NCI-H2107 treated with DMSO at 0.1 percent for 48 hours (cell line): Measurements from ENCODE around the gene KCNIP3.
"Not testable (repeated sequence)": the region's sequence is repeated elsewhere in the genome, so short reads cannot be mapped to it uniquely, and the experiment has no call there.

Experiments
- DNase-seq: peaks from one replicate; lab custom pipeline; 2025; ENCODE audit not compliant: unreplicated experiment; lab: John Stamatoyannopoulos, UW

KCNIP3 gene

GRCh38 chr2:95346738-95347671 is 49.9 kb downstream of the KCNIP3 start:
- no peak for DNase-seq

- no peak for DNase-seq
These were observed 50.8 kb downstream of the KCNIP3 start for GRCh38 chr2:95347681-95348608.

- DNase-seq, result no peak
These were observed 51.7 kb downstream of the KCNIP3 start for GRCh38 chr2:95348609-95349567.

DNA sequence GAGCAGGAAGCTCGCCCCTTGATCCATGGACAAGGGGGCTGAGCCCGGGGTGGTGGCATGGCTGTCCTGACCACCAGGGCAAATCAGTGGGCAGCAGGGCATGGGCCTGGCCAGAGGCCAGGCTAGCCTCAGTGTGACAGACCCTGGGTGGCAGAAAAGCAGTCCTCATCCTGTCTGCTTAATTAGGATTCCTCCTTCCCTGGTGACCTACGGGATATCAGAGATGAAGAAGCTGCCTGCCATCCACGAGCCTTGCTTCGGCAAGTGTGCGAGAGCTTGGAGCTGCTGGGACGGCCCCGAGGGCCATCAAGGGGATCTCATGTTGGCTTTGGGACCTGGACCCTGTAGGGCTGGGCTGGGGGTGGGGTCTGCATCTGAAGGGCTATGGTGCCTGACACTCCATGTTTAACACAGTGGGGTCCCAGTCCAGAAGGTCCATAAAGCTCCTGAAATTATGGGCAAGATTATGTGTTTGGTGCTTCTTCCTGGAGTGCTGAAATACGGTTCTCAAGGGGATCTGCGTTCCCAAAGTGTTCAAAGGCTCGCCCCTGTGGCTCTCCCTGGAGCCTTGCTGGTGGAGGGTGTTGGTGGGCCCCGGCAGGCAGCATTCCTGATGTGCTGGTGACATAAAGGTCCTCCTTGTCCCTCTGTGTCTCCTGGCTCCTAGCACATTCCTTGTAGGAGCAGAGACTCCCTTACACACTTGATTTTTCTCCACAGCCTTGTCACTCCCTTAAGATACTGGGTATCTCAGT is 52.6 kb downstream of the KCNIP3 start:
- no peak for DNase-seq

GRCh38 chr2:95350368-95350767 is 53.2 kb downstream of the KCNIP3 start:
- no peak for DNase-seq

DNA sequence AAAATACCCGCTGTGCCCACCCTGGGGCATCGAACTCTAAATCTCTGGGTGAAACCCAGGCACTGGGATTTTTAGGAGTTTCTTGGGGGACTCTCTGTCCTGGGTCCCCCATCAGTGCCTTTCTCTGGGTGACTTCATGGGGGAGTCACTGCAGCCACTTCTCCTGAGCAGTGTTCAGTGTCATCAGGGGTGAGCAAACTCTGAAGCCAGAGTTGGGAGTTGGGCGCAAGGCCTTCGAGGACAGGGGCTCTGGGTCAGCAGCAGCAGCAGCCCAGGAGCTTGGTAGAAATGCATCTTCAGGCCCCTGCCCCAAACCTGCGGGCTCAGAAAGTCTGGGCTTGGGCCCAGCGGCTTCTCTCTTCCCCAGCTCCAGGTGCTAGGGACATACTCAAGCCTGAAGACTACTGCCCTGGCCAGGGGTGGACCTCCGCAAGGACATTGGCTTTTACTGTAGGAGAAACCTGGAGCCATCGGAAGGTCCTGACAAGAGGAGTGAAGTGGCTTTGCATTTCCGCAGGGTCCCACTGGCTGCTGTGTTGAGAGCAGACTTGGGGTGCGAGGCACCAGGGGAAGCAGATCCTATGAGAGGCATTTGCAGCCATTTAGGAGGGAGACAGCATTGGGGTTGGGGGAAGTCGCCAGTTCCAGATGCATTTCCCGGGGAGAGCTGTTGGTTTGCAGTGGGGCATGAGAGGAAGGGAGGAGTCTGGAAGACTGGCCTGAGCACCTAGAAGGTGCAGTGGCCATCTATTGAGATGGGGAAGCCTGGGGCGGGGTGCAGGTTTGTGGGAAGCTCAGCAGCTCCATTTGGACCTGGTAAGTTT is 53.8 kb downstream of the KCNIP3 start:
- DNase-seq, result no peak

GRCh38 chr2:95351598-95351915 is 54.4 kb downstream of the KCNIP3 start:
- DNase-seq, result no peak

DNA sequence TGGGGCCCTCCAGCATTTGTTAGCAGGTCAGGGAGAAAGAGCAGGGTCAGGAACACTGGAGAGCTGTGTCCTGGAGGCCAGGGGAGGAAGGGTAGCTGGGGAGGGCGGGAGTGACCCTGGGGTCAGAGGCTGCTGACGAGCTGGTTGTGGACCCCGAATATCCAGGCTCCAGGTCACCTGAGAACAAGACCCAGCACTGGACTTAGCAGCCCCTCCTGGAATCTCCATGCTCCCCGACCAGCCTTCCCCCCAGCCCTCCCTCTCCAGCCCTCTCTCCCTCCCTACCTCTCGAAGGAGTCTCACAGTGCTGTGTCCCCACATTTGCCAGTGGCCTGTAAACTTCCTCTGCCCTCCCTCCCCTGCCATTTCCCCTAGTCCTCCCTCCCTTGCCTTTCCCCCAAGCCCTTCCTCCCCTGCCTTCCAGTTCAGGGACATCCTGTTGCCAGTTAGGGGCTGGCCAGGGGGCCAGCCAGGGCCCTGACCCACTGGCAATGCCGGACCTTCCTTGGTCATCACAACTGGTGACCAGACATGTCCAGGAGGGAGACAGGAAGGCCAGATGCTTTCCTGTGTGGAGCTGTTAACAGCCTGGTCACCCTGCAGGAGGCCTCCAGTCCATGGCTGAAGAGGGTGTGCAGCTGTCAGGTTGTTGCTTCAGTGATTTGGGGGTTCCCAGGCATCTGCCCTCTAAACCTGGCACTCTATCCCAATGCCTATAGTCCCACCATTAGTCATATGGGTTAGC is 55.3 kb downstream of the KCNIP3 start:
- no peak for DNase-seq

DNA sequence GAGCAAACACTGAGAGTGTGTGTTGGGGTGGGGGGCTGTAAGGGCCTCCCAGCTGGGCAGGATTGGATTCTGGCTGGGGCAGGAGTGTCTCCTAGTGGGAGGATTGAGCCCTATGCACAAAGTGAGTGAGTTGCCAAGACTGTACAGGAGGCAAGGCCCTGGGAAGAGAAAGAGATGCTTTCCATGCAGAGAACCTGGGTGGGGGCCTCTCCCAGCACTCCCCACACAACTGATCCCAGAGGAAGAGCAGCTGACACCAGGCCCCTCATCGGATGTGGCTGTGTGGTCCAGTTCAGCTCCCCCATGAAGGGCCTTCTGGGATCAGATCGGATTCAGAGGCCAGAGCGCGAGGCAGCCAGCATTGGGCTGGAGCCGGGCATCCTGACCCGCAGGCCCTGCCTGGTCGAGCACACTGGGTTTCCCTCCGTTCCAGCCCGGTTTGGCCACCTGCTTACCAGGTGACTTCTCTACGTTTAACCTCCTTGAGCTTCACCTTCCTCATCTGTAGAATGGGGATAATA is 56.0 kb downstream of the KCNIP3 start:
- no peak for DNase-seq

GRCh38 chr2:95353613-95354468 is 56.7 kb downstream of the KCNIP3 start:
- no peak for DNase-seq

GRCh38 chr2:95354469-95354901 is 57.3 kb downstream of the KCNIP3 start:
- DNase-seq, result no peak

- no peak for DNase-seq
These were observed 57.8 kb downstream of the KCNIP3 start for GRCh38 chr2:95354925-95355324.

DNA sequence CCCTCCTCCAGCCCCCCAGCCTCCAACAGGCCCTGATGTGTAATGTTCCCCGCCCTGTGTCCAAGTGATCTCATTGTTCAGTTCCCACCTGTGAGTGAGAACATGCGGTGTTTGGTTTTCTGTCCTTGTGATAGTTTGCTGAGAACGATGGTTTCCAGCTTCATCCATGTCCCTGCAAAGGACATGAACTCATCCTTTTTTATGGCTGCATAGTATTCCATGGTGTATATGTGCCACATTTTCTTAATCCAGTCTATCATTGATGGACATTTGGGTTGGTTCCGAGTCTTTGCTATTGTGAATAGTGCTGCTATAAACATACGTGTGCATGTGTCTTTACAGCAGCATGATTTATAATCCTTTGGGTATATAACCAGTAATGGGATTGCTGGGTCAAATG is 58.3 kb downstream of the KCNIP3 start:
- not testable (repeated sequence) for DNase-seq

DNA sequence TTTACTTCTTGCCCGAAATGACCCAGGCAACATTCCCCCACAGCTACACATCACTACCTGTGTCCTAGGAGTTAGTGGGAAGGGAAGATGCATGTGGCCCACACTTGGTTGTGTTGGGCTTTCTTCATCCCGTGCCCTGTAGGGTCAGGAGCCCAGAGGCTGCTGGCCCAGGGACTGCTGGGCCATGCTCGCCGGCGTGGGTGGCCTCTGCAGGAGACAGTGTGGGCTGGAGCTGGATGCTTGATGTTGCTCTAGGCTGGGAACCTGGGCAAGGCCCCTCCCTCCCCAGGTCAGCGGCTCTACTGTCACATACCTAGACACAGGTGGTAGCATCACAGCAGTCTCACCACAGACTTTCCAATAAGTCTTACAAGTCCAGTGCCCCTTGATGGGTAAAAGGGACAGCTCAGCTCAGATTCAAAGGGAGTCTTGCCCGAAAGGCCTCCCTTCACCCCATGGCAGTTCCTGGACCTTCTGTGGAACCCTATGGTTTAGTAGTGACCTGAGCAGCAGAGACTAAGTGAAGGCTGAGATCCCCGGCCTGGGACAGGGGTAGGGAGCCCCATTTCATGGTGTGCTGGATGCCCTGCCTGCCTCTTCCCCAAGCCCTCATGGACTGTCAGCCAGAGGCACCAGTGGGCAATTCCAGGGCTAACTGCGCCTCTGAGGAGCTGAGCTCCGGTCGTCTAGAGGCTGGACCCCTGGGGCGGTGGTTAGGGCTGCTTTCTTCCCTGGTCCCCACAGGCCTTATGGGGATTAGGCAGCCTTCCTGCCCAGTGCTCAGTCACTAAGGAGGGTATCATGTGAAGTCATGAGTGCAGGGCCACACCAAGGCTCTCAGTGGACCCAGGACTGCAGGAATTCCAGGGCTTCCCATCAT is 59.9 kb downstream of the KCNIP3 start:
- no peak for DNase-seq

DNA sequence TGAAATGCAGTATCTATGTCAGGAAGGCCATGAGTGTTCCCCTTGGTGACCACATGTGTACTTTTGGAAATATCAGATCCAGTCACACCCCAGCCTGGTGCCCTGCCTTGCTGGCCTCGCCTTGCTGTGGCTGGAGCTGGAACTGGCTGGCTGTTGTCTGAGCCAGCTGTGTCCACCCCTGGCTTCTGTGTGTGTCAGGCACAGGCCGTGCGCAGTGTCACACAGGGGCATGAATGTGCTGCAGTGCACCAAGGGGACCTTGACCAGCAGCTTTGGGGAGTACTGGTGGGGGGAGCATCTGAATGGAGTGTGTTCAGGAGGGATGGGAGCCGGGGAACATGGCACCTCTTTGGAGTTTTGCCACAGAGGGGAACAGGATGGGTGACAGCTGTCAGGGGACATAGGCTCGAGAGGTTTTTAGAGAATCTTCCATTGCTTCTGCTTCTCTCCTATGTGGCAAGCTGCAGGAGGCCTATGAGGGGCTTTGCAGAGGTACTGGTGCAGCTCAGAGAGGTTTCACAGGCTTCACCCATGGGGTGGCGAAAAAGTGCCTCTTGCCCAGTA is 60.7 kb downstream of the KCNIP3 start:
- DNase-seq, result no peak

GRCh38 chr2:95359031-95359430 is 61.9 kb downstream of the KCNIP3 start:
- no peak for DNase-seq
